GM13976 (cell line): ENCODE results near the gene PRR19.

Source experiments
- DNase-seq: peaks from one replicate; pipeline ENCODE4 v3.0.0; 2012; ENCODE audit warnings: low spot score
- CTCF ChIP-seq: IDR thresholded peaks from 2 replicates; pipeline ENCODE4 v1.5.1; 2012; ENCODE audit warnings: borderline replicate concordance, mild to moderate bottlenecking; ENCODE audit not compliant: insufficient read depth; ENCODE audit errors: extremely low read depth, missing control alignments, control extremely low read depth
- in situ Hi-C: fragments of 300-500 bp; cut with MboI; formaldehyde crosslinking; loops from one replicate; pipeline ENCODE4 v1.12.0; 2022; ENCODE audit warnings: low sequenced_read_pairs, mixed read lengths, inconsistent platforms; ENCODE audit not compliant: unreplicated experiment

PRR19 gene

DNA sequence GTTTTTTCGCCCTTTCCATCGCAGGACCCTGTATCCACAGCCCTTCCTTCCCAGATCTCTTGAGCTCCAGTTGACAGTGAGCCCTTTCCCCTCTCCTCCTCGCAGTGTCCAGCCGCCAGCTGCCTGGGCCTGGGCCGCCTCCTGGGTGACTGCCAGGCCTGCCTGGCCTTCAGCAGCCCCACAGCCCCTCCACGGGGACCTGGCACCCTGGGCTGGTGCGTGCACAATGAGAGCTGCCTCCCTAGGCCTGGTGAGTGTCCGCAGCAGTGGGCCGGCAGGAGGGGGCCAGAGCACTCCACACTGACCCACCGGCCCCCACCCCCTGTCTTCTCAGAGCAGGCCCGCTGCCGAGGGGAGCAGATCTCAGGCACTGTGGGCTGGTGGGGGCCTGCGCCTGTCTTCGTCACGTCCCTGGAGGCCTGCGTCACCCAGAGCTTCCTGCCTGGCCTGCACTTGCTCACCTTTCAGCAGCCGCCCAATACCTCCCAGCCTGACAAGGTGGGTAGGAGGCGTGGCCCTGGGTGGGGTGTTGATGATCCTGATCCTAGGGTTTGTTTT, 42.5 kb downstream of the PRR19 start:
- DNase-seq, result no peak

GRCh38 chr19:42345191-42345812, 43.4 kb downstream of the PRR19 start:
- TF ChIP-seq CTCF, result no peak
- no peak for DNase-seq
- in situ Hi-C loops, result no loop called here

More for the DNA sequence above, 42.5 kb downstream of the PRR19 start:
- in situ Hi-C loops, result no loop called here
- no peak for TF ChIP-seq CTCF

DNA sequence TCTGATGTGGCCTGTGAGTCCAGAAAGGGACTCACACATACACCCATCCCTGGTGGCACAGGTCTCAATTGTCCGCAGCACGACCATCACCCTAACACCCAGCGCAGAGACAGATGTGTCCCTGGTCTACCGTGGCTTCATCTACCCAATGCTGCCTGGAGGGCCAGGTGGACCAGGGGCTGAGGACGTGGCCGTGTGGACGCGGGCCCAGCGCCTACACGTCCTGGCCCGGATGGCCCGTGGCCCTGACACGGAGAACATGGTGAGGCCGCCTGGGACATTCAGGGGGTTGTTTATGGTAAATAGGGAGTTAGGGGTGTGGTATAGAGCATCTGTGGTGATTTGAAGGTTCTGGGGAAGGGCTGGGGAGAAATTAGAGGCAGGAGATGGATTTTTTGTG, 46.3 kb downstream of the PRR19 start:
- in situ Hi-C loops, result no loop called here
- TF ChIP-seq CTCF, result no peak
- no peak for DNase-seq

- TF ChIP-seq CTCF, result no peak
- DNase-seq, result no peak
- in situ Hi-C loops, result no loop called here
These were observed 47.6 kb downstream of the PRR19 start for GRCh38 chr19:42349378-42350107.

- no peak for DNase-seq
- in situ Hi-C loops, result no loop called here
- no peak for TF ChIP-seq CTCF
These were observed 48.5 kb downstream of the PRR19 start for GRCh38 chr19:42350417-42350816.

DNA sequence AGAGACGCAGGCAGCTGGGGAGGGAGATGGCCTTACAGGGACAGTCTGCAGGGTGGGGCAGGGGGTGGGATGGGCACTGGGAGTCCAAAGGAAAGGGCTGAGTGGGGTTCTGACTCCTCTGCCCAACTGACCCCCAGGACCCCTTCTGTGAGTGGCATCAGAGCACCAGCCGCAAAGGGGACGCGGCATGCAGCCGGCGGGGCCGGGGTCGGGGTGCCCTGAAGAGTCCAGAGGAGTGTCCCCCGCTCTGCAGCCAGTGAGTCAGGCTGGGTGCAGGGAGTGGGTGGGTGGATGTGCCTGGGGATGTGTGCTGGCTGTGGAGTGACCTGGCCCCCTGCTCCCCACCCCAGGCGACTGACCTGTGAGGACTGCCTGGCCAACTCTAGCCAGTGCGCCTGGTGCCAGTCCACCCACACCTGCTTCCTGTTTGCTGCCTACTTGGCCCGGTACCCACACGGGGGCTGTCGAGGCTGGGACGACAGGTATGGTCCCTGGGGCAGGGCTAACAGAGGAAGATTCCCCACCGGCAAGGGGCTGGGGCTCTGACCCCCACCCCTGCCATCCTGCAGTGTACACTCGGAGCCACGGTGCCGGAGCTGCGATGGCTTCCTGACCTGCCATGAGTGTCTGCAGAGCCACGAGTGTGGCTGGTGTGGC, 49.3 kb downstream of the PRR19 start:
- DNase-seq, result no peak
- TF ChIP-seq CTCF, result no peak
- in situ Hi-C loops, result no loop called here
